Endothelial cell of umbilical vein (primary cell): ENCODE measurements around the gene MED28. TPM values are rescaled to one million over a fixed set of nuclear protein-coding genes. Genes with fewer than 3 reads are reported as not detected.
"Not testable (repeated sequence)": the region's sequence is repeated elsewhere in the genome, so short reads cannot be mapped to it uniquely, and the experiment has no call there.

Experiments
- BruUV-seq: library from RNA; stranded (reverse); fragments of 400-500 nt; replicated peaks from 2 replicates; lab custom pipeline; 2021; lab: Mats Ljungman, UMichigan
- CTCF ChIA-PET: fragments of 300-600, 350-600 bp; sonication (Branson Sonifier 250); formaldehyde crosslinking; loops from one replicate; lab custom pipeline; 2021; ENCODE audit warnings: antibody characterized with exemption, inconsistent platforms; lab: Charles Lee
- POLR2A ChIA-PET: fragments of 300-600, 350-600 bp; sonication (Branson Sonifier 250); formaldehyde crosslinking; loops from one replicate; lab custom pipeline; 2021; ENCODE audit warnings: antibody characterized with exemption, inconsistent platforms; lab: Charles Lee
- DNase-seq: peaks from one replicate; pipeline ENCODE4 v3.0.0-alpha.2; 2011; ENCODE audit warnings: low read depth, low spot score
- FAIRE-seq: peaks from 2 replicates; lab custom pipeline; 2011; peaks lifted over from hg19 to GRCh38; lab: Jason Lieb, UNC
- H2AFZ ChIP-seq: 2 replicates; pipeline ENCODE4 v1.6.0; 2012; ENCODE audit warnings: low read depth, low read length, control low read depth, inconsistent platforms
- H3K27ac ChIP-seq: 2 replicates; pipeline ENCODE4 v1.5.1; 2011; ENCODE audit warnings: low read depth, mild to moderate bottlenecking, control low read depth, low read length, moderate library complexity; ENCODE audit not compliant: insufficient read depth
- H3K27me3 ChIP-seq, 2 experiments: 2 replicates each; pipeline versions ENCODE4 v1.6.0 to v1.6.1; 2011; ENCODE audit warnings: low read length in 2 of 2, mixed read lengths in 1 of 2; ENCODE audit not compliant: control insufficient read depth in 2 of 2, insufficient read depth in 2 of 2
- H3K36me3 ChIP-seq, 2 experiments: 2 replicates in 1 of 2; 3 replicates in 1 of 2; pipeline ENCODE4 v1.5.1; 2011; ENCODE audit warnings: low read length in 2 of 2, mild to moderate bottlenecking in 1 of 2, moderate library complexity in 1 of 2; ENCODE audit not compliant: control insufficient read depth in 2 of 2, insufficient read depth in 2 of 2; ENCODE audit errors: extremely low read depth in 1 of 2
- H3K4me1 ChIP-seq: 3 replicates; pipeline ENCODE4 v1.5.1; 2011; ENCODE audit warnings: mild to moderate bottlenecking, low read length; ENCODE audit not compliant: control insufficient read depth, insufficient read depth; ENCODE audit errors: extremely low read depth
- H3K4me2 ChIP-seq: 2 replicates; pipeline ENCODE4 v1.6.1; 2011; ENCODE audit warnings: low read length, control low read depth, mixed read lengths; ENCODE audit not compliant: insufficient read depth
- H3K4me3 ChIP-seq, 3 experiments: fragments of 200-600 bp in 1 of 3; sonication (generic), shearing (Covaris generic) in 1 of 3; replicated peaks in 1 of 3; 2 replicates each; pipeline ENCODE4 v1.5.1; 2011 to 2016; ENCODE audit warnings: control low read depth in 3 of 3, low read length in 3 of 3, mild to moderate bottlenecking in 2 of 3, inconsistent platforms in 1 of 3, low read depth in 1 of 3, moderate library complexity in 1 of 3; ENCODE audit not compliant: insufficient read depth in 1 of 3
- H3K79me2 ChIP-seq: 2 replicates; pipeline ENCODE4 v1.6.0; 2012; ENCODE audit warnings: low read length, inconsistent platforms; ENCODE audit not compliant: control insufficient read depth, insufficient read depth
- H3K9ac ChIP-seq: replicated peaks from 2 replicates; pipeline ENCODE3; 2011; ENCODE audit warnings: low read length, control low read depth; ENCODE audit not compliant: insufficient read depth; ENCODE audit errors: extremely low read depth
- H3K9me1 ChIP-seq: replicated peaks from 3 replicates; pipeline ENCODE4 v1.6.0; 2011; ENCODE audit warnings: mild to moderate bottlenecking, low read length; ENCODE audit not compliant: control insufficient read depth, insufficient read depth; ENCODE audit errors: extremely low read depth
- H3K9me3 ChIP-seq: replicated peaks from 2 replicates; pipeline ENCODE4 v1.5.1; 2012; ENCODE audit warnings: low read length, inconsistent platforms; ENCODE audit not compliant: control insufficient read depth, insufficient read depth
- H4K20me1 ChIP-seq: replicated peaks from 2 replicates; pipeline ENCODE3; 2011; ENCODE audit warnings: mild to moderate bottlenecking, low read length; ENCODE audit not compliant: control insufficient read depth, insufficient read depth; ENCODE audit errors: extremely low read depth
- POLR2AphosphoS5 ChIP-seq: IDR thresholded peaks from 2 replicates; pipeline ENCODE4 v1.6.1; 2012; ENCODE audit warnings: low read depth, mild to moderate bottlenecking, control low read depth, low read length, moderate library complexity; ENCODE audit not compliant: insufficient read depth
- dilution Hi-C: fragments of 300-500 bp; cut with MboI; formaldehyde crosslinking; loops from one replicate; pipeline ENCODE4 v1.15.0; 2019; ENCODE audit warnings: low sequenced_read_pairs; ENCODE audit not compliant: extremely low pct_ligation_motif_present
- intact Hi-C: fragments of 100-400 bp; cut with micrococcal nuclease; formaldehyde crosslinking; loops from one replicate; pipeline ENCODE4 v1.10.0; 2022
- polyA plus RNA-seq, 4 experiments: library from polyadenylated mRNA; depleted of rRNA in 3 of 4; stranded (reverse) in 3 of 4; unstranded in 1 of 4; fragments of >200 nt; gene quantifications; 2 replicates each; pipeline versions ENCODE4 v1.2.1 to v1.2.3, GENCODE V29; 2011 to 2012; ENCODE audit warnings: missing spikeins in 1 of 4
- total RNA-seq: library from RNA; stranded (reverse); gene quantifications from 2 replicates; pipeline ENCODE4 v1.2.3, GENCODE V29; 2021
- TF ChIP-seq, protein P1 (sequence below): IDR thresholded peaks from 2 replicates; pipeline ENCODE4 v1.6.1; 2011; ENCODE audit not compliant: insufficient read depth, insufficient read length

The MED28 gene
- total and polyA plus RNA-seq, 2 donors (not counting 3 experiments of a cell fraction or from before 2014, with no cell fraction given): 10.0 to 49.1 TPM

DNA sequence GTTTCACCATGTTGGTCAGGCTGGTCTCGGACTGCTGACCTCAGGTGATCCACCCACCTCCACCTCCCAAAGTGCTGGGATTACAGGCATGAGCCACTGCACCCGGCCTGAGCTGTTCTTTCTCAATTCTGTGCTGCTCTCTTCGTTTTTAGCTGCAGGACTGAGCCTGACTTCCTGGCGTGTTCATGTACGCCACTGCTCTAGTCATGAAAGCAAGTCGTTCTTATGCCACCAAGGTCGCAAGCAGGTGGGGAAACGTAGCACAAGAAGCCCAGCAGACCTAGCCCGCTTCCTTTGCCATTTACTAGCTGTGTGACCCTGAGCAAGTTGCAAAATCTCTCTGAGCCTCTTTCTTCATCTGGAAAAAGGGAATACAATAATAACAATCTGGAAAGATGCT is 43.4 kb downstream of the MED28 start:
- no TSS peak for BruUV-seq
- intact Hi-C loops: no loop called here
- dilution Hi-C loops: no loop called here
- ChIA-PET CTCF (interaction anchor here (1.7 kb wide), 1 partner anchor 10 kb away, joined by 3 read pairs; no protein-coding TSS in a partner anchor), POLR2A (no interaction called here)
- no peak for DNase-seq
- no peak overlapping the region for H3K4me3 ChIP-seq
- TF ChIP-seq, protein P1, sequence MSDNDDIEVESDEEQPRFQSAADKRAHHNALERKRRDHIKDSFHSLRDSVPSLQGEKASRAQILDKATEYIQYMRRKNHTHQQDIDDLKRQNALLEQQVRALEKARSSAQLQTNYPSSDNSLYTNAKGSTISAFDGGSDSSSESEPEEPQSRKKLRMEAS: no peak
- no peak for TF ChIP-seq POLR2AphosphoS5
- peaks cover 0 to 4% of the 10 kb centered on the region in 2 experiments for H3K27me3 ChIP-seq
- H3K9me1 ChIP-seq: no peaks in the 10 kb centered on the region
- H3K4me1 ChIP-seq: no peaks in the 10 kb centered on the region
- no peak for FAIRE-seq
- no peak overlapping the region for H2AFZ ChIP-seq
- H3K9ac ChIP-seq: no peak overlapping the region
- H3K27ac ChIP-seq: no peak overlapping the region
- H3K4me2 ChIP-seq: no peak overlapping the region
- H3K36me3 ChIP-seq: no peaks in the 10 kb centered on the region
- no peaks in the 10 kb centered on the region for H4K20me1 ChIP-seq
- H3K9me3 ChIP-seq: no peaks in the 10 kb centered on the region
- no peaks in the 10 kb centered on the region for H3K79me2 ChIP-seq

- H3K4me3 ChIP-seq, H3K36me3 ChIP-seq, DNase-seq, BruUV-seq, intact Hi-C loops, H3K4me1 ChIP-seq, FAIRE-seq, H3K79me2 ChIP-seq, H3K27me3 ChIP-seq, H3K9me1 ChIP-seq, H3K27ac ChIP-seq, dilution Hi-C loops, POLR2A ChIA-PET, H2AFZ ChIP-seq, H3K4me2 ChIP-seq, H3K9me3 ChIP-seq, H4K20me1 ChIP-seq, CTCF ChIA-PET, H3K9ac ChIP-seq: not testable (repeated sequence)
Observed at GRCh38 chr4:17659196-17659595, 44.8 kb downstream of the MED28 start.
